GM12801 (cell line): ENCODE results near the gene CD63.

ENCODE experiments used
- TF ChIP-seq, protein P1 (sequence below): IDR thresholded peaks from one replicate; pipeline ENCODE4 v1.5.1; 2011; ENCODE audit warnings: control low read depth; ENCODE audit not compliant: insufficient read length; ENCODE audit errors: extremely low read depth

Gene CD63

DNA sequence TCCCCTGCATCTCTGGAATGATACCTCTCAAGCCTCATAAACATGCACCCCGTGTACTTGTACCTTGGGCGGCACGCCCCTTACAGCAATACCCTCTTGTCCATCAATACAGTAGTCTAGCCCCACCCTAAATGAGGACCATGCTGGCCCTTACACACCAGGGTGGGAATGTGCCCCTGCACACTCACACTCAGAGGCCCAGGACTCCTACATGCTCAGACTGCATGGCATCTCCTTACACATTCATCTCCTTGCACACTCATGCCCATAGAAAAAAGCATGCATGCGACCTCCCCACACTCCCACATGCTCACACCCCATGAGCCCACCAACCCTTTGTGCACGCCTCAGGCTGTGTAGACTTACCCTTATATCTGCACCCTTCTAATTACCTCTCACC lies 43.1 kb downstream of the CD63 start:
- TF ChIP-seq, protein P1, sequence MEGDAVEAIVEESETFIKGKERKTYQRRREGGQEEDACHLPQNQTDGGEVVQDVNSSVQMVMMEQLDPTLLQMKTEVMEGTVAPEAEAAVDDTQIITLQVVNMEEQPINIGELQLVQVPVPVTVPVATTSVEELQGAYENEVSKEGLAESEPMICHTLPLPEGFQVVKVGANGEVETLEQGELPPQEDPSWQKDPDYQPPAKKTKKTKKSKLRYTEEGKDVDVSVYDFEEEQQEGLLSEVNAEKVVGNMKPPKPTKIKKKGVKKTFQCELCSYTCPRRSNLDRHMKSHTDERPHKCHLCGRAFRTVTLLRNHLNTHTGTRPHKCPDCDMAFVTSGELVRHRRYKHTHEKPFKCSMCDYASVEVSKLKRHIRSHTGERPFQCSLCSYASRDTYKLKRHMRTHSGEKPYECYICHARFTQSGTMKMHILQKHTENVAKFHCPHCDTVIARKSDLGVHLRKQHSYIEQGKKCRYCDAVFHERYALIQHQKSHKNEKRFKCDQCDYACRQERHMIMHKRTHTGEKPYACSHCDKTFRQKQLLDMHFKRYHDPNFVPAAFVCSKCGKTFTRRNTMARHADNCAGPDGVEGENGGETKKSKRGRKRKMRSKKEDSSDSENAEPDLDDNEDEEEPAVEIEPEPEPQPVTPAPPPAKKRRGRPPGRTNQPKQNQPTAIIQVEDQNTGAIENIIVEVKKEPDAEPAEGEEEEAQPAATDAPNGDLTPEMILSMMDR = no peak

DNA sequence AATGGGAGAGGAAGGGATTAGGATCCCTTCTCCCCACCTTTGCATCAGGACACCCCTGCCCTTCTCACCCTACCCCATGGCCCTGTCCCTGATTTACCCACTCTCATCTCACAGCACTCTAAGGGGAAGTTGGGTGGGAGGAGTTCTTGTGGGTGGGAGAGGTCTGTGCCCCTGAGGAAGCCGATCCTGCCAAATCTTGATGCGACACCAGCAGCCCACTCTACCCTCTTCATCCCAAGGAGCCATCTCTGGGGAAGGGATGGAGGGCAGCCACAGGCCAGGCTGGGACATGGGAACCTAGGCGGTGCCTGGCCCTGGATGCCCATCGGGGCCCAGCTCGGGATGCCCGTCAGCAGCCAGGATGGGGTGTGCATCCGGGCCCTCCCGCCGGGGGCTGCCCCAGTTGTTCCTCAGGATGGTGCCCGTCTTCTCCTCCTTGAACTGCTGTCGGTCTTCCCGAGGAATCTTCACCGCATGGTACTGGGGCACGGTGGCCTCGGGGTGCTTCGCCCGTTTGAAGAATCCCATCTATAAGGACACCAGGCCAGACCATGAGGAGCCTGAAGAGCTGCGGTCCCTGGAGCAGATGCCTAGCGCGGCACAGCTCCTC lies 43.9 kb downstream of the CD63 start:
- TF ChIP-seq, protein P1 = no peak

DNA sequence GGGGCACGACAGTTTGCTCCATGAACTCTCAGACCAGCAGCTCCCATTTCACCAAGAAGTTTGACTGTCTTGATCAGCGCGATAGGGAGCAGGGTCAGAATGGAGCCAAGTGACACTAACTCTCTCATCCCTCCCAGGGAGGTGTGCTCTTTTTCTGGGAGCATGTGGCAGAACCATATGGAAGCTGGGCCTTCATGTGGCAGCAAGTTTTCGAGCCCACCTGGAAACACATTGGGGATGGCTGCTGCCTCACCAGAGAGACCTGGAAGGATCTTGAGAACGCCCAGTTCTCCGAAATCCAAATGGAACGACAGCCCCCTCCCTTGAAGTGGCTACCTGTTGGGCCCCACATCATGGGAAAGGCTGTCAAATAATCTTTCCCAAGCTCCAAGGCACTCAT lies 45.1 kb downstream of the CD63 start:
- TF ChIP-seq, protein P1 = no peak

DNA sequence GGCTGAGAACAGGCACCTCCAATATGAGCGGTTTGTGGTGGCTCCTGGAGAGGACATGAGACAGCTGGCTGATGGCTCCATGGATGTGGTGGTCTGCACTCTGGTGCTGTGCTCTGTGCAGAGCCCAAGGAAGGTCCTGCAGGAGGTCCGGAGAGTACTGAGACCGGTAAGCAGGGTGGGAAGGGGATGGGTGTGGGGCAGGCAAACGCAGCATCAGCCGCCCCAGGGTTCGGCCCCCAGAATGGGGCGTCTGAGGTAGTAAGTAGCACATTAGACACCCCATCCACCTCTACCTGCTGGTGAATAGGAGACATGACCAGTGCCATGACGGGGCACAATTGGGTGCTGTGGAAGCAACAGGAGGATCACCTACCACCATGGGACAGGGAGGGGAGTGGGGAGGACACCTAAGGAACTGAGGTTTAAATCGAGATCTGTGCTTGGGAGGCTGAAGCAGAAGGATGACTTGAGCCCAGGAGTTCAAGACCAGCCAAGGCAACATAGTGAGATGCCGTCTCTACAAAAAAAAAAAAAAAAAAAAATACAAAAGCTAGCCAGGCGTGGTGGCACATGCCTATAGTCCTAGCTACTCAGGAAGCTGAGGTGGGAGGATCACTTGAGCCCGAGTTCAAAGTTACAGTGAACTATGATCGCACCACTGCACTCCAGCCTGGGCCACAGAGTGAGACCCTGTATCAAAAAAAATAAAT lies 46.6 kb downstream of the CD63 start:
- TF ChIP-seq, protein P1 = no peak

GRCh38 chr12:55681142-55682077 lies 47.4 kb downstream of the CD63 start:
- TF ChIP-seq, protein P1 = no peak

DNA sequence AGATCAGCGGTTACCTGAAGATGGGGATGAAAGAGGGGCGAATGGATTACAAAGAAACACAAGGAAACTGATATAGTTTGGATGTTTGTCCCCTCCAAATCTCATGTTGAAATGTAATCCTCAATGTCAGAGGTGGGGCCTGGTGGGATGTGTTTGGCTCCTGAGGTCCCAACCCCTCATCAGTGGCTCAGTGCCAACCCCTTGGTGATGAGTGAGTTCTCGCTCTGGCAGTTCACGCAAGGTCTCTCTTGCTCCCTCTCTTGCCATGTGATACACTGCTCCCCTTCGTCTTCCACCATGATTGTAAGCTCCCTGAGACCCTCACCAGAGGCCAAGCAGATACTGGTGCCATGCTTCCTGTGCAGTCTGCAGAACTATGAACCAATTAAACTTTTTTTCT lies 49.1 kb downstream of the CD63 start:
- TF ChIP-seq, protein P1 = no peak

DNA sequence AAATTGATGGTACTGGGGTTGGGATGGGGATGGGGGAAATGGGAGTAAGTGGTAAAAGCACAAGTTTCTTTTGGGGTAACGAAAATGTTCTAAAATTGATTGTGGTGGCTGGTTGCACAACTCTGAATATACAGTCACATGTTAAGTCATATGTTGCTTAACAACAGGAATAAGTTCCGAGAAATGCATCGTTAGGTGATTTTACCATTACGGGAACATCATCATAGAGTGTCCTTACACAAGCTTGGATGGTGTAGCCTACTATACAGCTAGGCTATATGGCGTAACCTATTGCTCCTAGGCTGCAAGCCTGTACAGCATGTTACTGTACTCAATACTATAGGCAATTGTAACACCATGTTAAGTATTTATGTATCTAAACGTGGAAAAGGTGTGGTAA lies 52.1 kb downstream of the CD63 start:
- TF ChIP-seq, protein P1 = no peak
